GM10248 (cell line): ENCODE measurements around the gene ASPSCR1.

ENCODE experiments used
- CTCF ChIA-PET: fragments of 300-600 bp; sonication (Branson Sonifier 250); formaldehyde crosslinking; extraction: SDS; loops from one replicate; lab custom pipeline; 2021; ENCODE audit warnings: antibody characterized with exemption; lab: Yijun Ruan, JAX
- POLR2A ChIA-PET: fragments of 350-650 bp; sonication (Branson Sonifier 250); formaldehyde crosslinking; extraction: SDS; loops from one replicate; lab custom pipeline; 2020; ENCODE audit warnings: antibody characterized with exemption; lab: Yijun Ruan, JAX
- DNase-seq: peaks from one replicate; pipeline ENCODE4 v3.0.0; 2012; ENCODE audit errors: extremely low spot score
- TF ChIP-seq, protein P1 (sequence below): IDR thresholded peaks from 2 replicates; pipeline ENCODE4 v1.5.1; 2012; ENCODE audit warnings: mild to moderate bottlenecking, low read depth; ENCODE audit errors: extremely low read depth, missing control alignments, control extremely low read depth

ASPSCR1 gene

DNA sequence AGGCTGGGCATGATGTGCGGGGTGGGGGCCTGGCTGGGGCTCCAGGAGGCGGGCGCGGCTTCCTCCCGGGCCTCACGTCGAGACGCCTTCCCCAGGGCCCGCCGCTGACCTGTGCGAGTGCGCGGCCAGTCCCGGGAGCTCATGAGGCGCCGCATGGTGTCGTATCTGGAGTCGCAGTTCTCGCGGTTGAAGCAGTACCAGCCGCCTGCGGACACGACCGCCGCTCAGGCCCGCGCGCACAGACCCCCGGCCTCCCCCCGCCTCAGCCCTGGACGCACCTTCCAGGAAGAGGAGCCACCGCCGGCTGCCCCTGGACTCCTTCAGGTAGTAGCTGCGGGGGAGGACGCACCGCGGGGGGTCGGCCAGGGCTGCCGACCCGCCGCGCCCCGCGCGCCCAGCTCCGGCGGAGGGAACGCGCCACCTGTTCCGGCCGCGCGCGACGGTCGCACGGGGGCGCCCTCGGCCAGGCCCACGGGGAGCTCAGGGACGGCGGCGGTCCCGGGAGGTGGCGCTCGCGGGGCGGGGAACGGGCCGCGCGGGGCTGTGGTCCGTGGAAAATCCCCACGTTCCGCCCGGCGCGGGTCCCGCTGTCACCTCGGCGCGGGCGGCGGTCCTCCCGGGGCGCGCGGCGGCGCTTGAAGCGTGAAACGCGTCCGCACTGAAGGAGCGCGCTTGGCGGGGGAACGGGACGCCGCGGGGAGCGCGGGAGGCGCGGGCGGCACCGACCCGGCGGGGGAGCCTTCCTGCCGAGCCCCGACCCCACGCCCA is 17.9 kb upstream of the ASPSCR1 start:
- POLR2A ChIA-PET: interaction anchor here (0.6 to 0.9 kb wide), 2 partner anchors 116 to 139 kb away, joined by 3 read pairs; partner anchors contain the start of gene FASN
- CTCF ChIA-PET: interaction anchor here (0.7 to 3.1 kb wide), 52 partner anchors 9 to 287 kb away, joined by 3 to 106 read pairs (median 4); partner anchors contain the start of genes ASPSCR1, CENPX, DCXR and DUS1L
- TF ChIP-seq, protein P1, sequence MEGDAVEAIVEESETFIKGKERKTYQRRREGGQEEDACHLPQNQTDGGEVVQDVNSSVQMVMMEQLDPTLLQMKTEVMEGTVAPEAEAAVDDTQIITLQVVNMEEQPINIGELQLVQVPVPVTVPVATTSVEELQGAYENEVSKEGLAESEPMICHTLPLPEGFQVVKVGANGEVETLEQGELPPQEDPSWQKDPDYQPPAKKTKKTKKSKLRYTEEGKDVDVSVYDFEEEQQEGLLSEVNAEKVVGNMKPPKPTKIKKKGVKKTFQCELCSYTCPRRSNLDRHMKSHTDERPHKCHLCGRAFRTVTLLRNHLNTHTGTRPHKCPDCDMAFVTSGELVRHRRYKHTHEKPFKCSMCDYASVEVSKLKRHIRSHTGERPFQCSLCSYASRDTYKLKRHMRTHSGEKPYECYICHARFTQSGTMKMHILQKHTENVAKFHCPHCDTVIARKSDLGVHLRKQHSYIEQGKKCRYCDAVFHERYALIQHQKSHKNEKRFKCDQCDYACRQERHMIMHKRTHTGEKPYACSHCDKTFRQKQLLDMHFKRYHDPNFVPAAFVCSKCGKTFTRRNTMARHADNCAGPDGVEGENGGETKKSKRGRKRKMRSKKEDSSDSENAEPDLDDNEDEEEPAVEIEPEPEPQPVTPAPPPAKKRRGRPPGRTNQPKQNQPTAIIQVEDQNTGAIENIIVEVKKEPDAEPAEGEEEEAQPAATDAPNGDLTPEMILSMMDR: peak; percentile 100
- DNase-seq: peak; percentile 89

DNA sequence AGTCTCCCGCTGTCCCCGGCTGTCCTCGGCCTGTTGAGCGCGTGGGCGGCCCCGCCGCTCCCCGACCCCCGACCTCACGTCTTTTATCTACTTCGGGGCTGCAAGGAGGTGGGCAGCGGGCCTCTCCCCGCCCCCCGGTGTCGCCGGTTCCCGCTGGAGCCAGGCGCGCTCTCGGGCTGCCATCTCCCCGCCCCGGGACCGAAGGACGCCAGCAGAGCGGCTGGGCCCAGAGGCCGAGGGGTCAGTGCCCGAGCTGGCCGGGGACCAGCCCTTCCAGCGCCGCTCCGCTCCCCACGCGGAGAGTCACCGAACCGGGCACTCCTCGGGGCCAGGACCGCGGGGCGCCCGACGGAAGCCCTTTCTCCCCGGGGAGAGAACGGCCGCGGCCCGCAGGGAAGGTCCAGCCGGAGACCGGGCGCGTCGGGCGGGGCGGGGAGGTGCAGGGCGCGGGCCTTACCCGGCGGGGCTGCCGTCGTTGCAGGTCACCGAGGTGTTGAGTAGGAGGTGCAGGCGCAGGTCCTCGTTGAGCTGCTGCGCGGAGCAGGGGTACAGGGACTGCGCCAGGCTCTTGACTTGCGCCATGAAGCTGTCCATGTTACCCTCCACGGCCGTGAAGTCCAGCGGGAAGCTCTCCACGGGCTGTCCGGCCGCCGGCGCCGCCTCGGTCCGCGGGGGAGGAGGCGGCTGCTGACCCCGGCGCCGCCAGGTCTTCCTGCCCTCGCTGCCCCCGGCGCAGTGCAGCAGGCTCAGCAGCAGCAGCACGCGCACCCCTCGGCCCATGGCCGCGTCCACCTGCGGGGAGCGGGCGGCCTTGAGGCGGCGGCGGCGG is 17.1 kb upstream of the ASPSCR1 start:
- ChIA-PET CTCF (interaction anchor here (0.7 to 3.1 kb wide), 42 partner anchors 8 to 288 kb away, joined by 3 to 106 read pairs (median 4); partner anchors contain the start of genes ASPSCR1, CENPX, DCXR and DUS1L), POLR2A (interaction anchor here (0.6 to 0.9 kb wide), 2 partner anchors 116 to 138 kb away, joined by 3 read pairs; partner anchors contain the start of gene FASN)
- no peak for DNase-seq
- TF ChIP-seq, protein P1: no peak

DNA sequence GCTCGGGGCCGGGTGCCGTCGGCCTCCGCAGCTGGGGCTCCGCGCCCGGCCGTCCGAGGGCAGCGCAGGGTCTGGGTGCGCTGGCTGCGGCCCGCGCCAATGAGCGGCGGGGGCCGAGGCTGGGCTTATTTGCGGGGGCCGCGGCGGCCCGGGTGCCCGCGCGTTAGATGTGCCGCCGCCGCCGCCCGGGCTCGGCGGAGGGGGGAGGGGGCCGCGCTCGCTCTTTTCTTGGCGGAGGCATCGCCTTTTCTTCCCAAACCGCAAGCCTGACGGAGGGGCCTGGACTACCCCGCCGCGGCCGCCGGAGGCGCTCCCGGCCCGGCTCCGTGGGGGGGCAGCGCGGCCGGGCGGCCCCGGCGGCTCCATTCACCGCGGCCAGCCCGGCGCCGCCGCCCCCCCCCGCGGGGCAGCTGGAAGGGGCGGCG is 16.3 kb upstream of the ASPSCR1 start, which contains the start of gene NOTUM:
TSS of gene NOTUM (minus strand) at position 101 of the 425 bp plus-strand sequence. CDS start 278 bp downstream, outside the sequence.
- no peak for DNase-seq
- TF ChIP-seq, protein P1: no peak
- POLR2A ChIA-PET: no interaction called here
- CTCF ChIA-PET: interaction anchor here (1.5 to 3.1 kb wide), 9 partner anchors 7 to 77 kb away, joined by 3 to 106 read pairs (median 14); partner anchors contain the start of genes CENPX, DCXR and LRRC45

DNA sequence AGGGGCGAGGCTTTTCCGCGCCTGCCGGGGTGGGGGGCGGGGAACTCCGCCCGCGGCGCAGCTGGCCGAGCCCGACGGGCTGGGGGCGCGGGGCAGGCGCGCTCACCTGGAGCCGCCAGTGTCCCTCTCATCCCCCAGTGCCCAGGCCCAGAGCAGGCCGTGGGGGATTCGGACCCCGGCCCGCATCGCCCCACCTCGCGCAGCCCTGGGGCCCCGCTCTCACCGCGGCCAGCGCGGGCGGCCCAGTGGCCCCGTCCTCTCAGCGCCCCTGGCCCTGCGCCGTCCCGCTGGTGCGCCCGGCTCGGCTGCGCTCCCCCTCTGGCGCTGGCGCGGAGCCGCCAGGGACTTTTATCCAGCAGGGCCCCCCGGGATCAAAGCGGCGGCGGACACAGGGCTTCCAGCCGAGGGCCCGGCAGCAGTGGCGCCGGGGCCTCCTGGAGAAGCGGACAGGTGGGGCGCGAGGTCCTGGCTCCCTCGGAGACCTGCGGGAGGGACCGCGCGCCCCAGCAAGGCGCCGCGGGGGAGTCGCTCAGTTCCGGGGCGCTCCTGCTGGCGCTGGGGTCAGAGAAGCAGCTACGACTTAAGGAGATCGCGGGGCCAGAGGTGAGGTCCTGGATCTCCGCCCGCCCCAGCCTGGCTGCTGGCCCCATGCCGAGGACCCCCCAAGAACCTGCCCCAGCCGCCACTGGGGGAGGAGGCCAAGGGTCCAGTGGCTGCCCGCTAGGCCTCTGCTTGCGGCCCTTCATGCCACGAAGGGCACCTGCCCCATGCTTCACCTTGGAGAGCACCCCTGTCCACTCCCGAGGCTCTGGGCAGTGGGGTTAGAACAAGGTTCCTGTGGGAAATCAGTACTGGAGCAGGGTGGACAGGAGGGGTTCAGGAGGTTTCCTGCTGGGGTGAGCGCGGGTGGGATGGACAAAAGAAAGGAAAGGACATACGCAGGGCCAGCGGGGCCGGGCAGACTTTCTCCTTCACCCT is 15.6 kb upstream of the ASPSCR1 start:
- ChIA-PET CTCF (interaction anchor here (1.3 to 3.1 kb wide), 5 partner anchors 11 to 60 kb away, joined by 3 to 106 read pairs (median 8); partner anchors contain the start of genes CENPX and LRRC45), POLR2A (no interaction called here)
- TF ChIP-seq, protein P1: no peak
- no peak for DNase-seq

DNA sequence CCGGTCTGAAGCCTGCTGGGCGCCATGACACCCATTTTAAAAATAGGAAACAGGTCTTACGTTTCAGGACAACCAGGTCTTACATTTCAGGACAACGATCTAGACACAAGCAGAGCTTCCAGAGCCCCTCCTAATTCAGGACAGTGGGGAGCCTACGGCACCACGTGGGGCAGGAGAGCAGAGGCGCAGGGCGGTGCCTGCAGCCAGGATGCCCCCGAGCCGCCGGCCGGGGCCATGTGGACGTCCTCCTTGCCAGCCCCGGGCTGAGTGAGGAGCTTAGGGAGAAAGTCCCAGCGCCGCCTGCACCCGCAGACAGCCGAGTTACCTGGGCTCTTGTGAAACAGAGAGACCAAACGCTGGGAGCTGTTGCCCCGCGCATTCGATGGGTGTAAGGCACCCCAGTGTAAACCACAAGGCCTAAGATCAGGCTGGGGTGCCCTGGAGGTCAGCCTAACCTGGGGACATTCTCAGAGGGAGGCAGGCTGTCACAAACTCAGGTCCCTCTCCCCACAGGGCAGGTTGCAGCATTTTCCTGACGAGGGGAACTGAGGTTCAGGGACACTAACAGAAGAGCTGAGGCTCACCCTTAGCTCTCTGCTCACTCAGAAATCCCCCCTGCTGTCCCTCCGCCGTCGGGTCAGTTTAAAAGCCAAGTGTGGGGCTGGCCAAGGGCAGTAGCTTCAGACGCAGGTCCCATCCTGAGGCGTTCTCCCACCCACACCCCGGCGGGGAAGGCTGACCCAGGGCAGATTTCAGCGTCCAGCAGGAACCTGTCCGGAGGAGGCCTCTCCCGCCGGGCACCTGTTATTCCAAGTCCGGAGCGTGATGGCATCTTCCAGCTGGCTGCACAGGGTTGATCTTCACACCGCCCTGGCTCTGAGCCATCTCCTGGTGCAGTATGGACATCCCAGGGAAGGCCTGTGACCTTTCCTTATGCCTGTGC is 14.7 kb upstream of the ASPSCR1 start:
- CTCF ChIA-PET: interaction anchor here (1.1 to 2.5 kb wide), 5 partner anchors 14 to 68 kb away, joined by 3 to 8 read pairs (median 3); partner anchors contain the start of gene CENPX
- POLR2A ChIA-PET: no interaction called here
- DNase-seq: no peak
- TF ChIP-seq, protein P1: no peak
